K562 (cell line): ENCODE results near the gene ZMYND8. TPM values are rescaled to one million over a fixed set of nuclear protein-coding genes. Genes with fewer than 3 reads are reported as not detected.

Experiments
- CHD1 ChIP-seq: fragments of 200-600 bp; sonication (generic); IDR thresholded peaks from one replicate; pipeline ENCODE4 v1.6.1; 2012; ENCODE audit warnings: mild to moderate bottlenecking, moderate library complexity, low read length, inconsistent platforms
- COPS2 ChIP-seq: fragments of 450-650 bp; conservative IDR thresholded peaks from 2 replicates; pipeline ENCODE4 v1.6.1; 2016; ENCODE audit warnings: mild to moderate bottlenecking, moderate library complexity
- GABPA ChIP-seq: fragments of 200-800 bp; sonication (Bioruptor generic); conservative IDR thresholded peaks from 2 replicates; pipeline ENCODE4 v1.6.1; 2016; ENCODE audit warnings: low read depth, missing genetic modification characterization, missing compliant biosample characterization
- GMEB1 ChIP-seq: fragments of 250-450 bp; sonication (Bioruptor Pico); IDR thresholded peaks from 2 replicates; pipeline ENCODE4 v1.4.0; 2020; ENCODE audit warnings: mild to moderate bottlenecking
- HOMEZ ChIP-seq: fragments of 250-450 bp; sonication (Bioruptor Pico); IDR thresholded peaks from 2 replicates; pipeline ENCODE4 v1.4.0; 2020; ENCODE audit warnings: mild to moderate bottlenecking, moderate library complexity
- MCM5 ChIP-seq: fragments of 450-650 bp; IDR thresholded peaks from 2 replicates; pipeline ENCODE4 v1.6.1; 2016; ENCODE audit warnings: low read depth
- NFRKB ChIP-seq: fragments of 450-650 bp; IDR thresholded peaks from 2 replicates; pipeline ENCODE4 v1.6.1; 2016; ENCODE audit warnings: low read depth
- NR3C1 ChIP-seq: sonication (generic); formaldehyde crosslinking; IDR thresholded peaks from 2 replicates; pipeline ENCODE4 v1.8.1; 2022; ENCODE audit warnings: missing genetic modification reagents
- NUFIP1 ChIP-seq: fragments of 450-650 bp; IDR thresholded peaks from 2 replicates; pipeline ENCODE4 v1.6.1; 2018; ENCODE audit not compliant: partially characterized antibody
- RBM17 ChIP-seq: fragments of 200-400 bp; formaldehyde crosslinking; IDR thresholded peaks from 2 replicates; pipeline ENCODE4 v1.6.1; 2017; ENCODE audit warnings: low read depth, mild to moderate bottlenecking, low read length, borderline replicate concordance
- RNF219 ChIP-seq: fragments of 250-450 bp; sonication (Bioruptor Pico); IDR thresholded peaks from 2 replicates; pipeline ENCODE4 v1.5.0; 2022; ENCODE audit warnings: mild to moderate bottlenecking
- U2AF2 ChIP-seq: fragments of 200-400 bp; formaldehyde crosslinking; optimal IDR thresholded peaks from 2 replicates; pipeline ENCODE3; 2017; ENCODE audit warnings: low read depth, mild to moderate bottlenecking, low read length
- ZC3H11A ChIP-seq: IDR thresholded peaks from 2 replicates; pipeline ENCODE4 v1.6.1; 2012; ENCODE audit warnings: low read depth, low read length, improper control_type of control experiment
- ZNF184 ChIP-seq: sonication (generic); formaldehyde crosslinking; IDR thresholded peaks from 2 replicates; pipeline ENCODE4 v1.5.0; 2020; ENCODE audit warnings: missing genetic modification reagents
- polyA plus RNA-seq, 8 experiments: library from polyadenylated mRNA; depleted of rRNA in 4 of 8; stranded (reverse) in 5 of 8; unstranded in 3 of 8; fragments of >200 nt; fragmentation: Nextera tagmentation in 2 of 8; fragmentation: Illumina TruSeq in 1 of 8; extraction: Ambion mirVana in 2 of 8; extraction: Trizol in 1 of 8; gene quantifications; 2 replicates each; pipeline versions ENCODE4 v1.2.1 to v1.2.3, GENCODE V29; 2011 to 2014; ENCODE audit warnings: inconsistent platforms in 1 of 8, missing spikeins in 1 of 8
- total RNA-seq, 7 experiments: library from RNA; depleted of rRNA in 6 of 7; stranded (reverse); fragments of >200 nt in 6 of 7; fragmentation: Illumina TruSeq in 2 of 7; extraction: Trizol in 2 of 7; gene quantifications; 2 replicates each; pipeline versions ENCODE4 v1.2.1 to v1.2.3, GENCODE V29; 2011 to 2021; ENCODE audit warnings: low replicate concordance in 1 of 7
- TF ChIP-seq, protein P1 (sequence below), 2 experiments: IDR thresholded peaks; 2 replicates each; pipeline ENCODE4 v1.6.1; 2011; ENCODE audit warnings: borderline replicate concordance in 1 of 2, control low read depth in 1 of 2, low read depth in 1 of 2, low read length in 1 of 2, mild to moderate bottlenecking in 1 of 2, mixed read lengths in 1 of 2, moderate library complexity in 1 of 2; ENCODE audit not compliant: insufficient read depth in 1 of 2, insufficient read length in 1 of 2, poor library complexity in 1 of 2, severe bottlenecking in 1 of 2; ENCODE audit errors: extremely low read depth in 1 of 2
- TF ChIP-seq, protein P2 (sequence below): fragments of 250-450 bp; sonication (Bioruptor Pico); IDR thresholded peaks from 2 replicates; pipeline ENCODE4 v1.8.0; 2021; ENCODE audit warnings: moderate library complexity, mild to moderate bottlenecking, inconsistent platforms
- TF ChIP-seq, protein P3 (sequence below): fragments of 450-650 bp; IDR thresholded peaks from 2 replicates; pipeline ENCODE4 v1.6.1; 2016; ENCODE audit warnings: antibody characterized with exemption
- TF ChIP-seq, protein P4 (sequence below): sonication (generic); formaldehyde crosslinking; IDR thresholded peaks from 2 replicates; pipeline ENCODE4 v1.8.0; 2022; ENCODE audit warnings: missing genetic modification reagents, mild to moderate bottlenecking, borderline replicate concordance

The ZMYND8 gene
- total and polyA plus RNA-seq, 9 of the 15 experiments (the other 6 are each of a cell fraction or from before 2014, with no cell fraction given) = 31.8 to 148 (median 71.9) TPM

- TF ChIP-seq, protein P1, sequence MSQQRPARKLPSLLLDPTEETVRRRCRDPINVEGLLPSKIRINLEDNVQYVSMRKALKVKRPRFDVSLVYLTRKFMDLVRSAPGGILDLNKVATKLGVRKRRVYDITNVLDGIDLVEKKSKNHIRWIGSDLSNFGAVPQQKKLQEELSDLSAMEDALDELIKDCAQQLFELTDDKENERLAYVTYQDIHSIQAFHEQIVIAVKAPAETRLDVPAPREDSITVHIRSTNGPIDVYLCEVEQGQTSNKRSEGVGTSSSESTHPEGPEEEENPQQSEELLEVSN (IDR thresholded peaks at IDR 0.05; ENCODE audit: borderline replicate concordance in 1 of 2, extremely low read depth in 1 of 2, insufficient read depth in 1 of 2, insufficient read length in 1 of 2, low read depth in 1 of 2, low read length in 1 of 2, poor library complexity in 1 of 2, severe bottlenecking in 1 of 2) = peak; percentile 82 to 86
- TF ChIP-seq RNF219 (CRISPR knock-in tag) (no peak), NUFIP1 (no peak), NR3C1 (CRISPR knock-in tag) (no peak), GMEB1 (CRISPR knock-in tag) (peak; percentile 30; the same call in 1 of the 2 replicates), MCM5 (no peak), ZC3H11A (0 out of 2 replicates have a peak, but pooled peaks have one; percentile 10), HOMEZ (0 out of 2 replicates have a peak, but pooled peaks have one; percentile 9), CHD1 (peak; percentile 52), NFRKB (peak; percentile 95), COPS2 (no peak), GABPA (tag) (peak; percentile 65), ZNF184 (CRISPR knock-in tag) (no peak), U2AF2 (no peak), RBM17 (no peak)
- TF ChIP-seq, protein P2, sequence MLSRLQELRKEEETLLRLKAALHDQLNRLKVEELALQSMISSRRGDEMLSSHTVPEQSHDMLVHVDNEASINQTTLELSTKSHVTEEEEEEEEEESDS (CRISPR knock-in tag) = no peak
- TF ChIP-seq, protein P3, sequence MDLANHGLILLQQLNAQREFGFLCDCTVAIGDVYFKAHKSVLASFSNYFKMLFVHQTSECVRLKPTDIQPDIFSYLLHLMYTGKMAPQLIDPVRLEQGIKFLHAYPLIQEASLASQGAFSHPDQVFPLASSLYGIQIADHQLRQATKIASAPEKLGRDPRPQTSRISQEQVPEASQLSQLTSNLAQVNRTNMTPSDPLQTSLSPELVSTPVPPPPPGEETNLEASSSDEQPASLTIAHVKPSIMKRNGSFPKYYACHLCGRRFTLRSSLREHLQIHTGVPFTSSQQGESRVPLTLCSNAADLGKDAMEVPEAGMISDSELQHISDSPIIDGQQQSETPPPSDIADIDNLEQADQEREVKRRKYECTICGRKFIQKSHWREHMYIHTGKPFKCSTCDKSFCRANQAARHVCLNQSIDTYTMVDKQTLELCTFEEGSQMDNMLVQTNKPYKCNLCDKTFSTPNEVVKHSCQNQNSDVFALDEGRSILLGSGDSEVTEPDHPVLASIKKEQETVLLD = 0 out of 2 replicates have a peak, but pooled peaks have one; percentile 29
- TF ChIP-seq, protein P4, sequence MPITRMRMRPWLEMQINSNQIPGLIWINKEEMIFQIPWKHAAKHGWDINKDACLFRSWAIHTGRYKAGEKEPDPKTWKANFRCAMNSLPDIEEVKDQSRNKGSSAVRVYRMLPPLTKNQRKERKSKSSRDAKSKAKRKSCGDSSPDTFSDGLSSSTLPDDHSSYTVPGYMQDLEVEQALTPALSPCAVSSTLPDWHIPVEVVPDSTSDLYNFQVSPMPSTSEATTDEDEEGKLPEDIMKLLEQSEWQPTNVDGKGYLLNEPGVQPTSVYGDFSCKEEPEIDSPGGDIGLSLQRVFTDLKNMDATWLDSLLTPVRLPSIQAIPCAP = no peak
Observed at GRCh38 chr20:47357296-47358038, 968 bp upstream of the ZMYND8 start (continued).
